MCF 10A (cell line): ENCODE measurements around the gene KIF3A. TPM values are rescaled to one million over a fixed set of nuclear protein-coding genes. Genes with fewer than 3 reads are reported as not detected.
A peak's percentile ranks its signal among the peaks of the same experiment; 100 is the strongest.

Experiments used
- BruUV-seq: library from RNA; stranded (reverse); fragments of 400-500 nt; replicated peaks from 2 replicates; lab custom pipeline; 2021; lab: Mats Ljungman, UMichigan
- CTCF ChIA-PET: fragments of 300-600 bp; sonication (Branson Sonifier 250); formaldehyde crosslinking; extraction: SDS; loops from one replicate; lab custom pipeline; 2021; ENCODE audit warnings: antibody characterized with exemption, inconsistent platforms; lab: Yijun Ruan, JAX
- POLR2A ChIA-PET: fragments of 300-600, 350-650 bp; sonication (Branson Sonifier 250); formaldehyde crosslinking; extraction: SDS; loops from one replicate; lab custom pipeline; 2020; ENCODE audit warnings: antibody characterized with exemption, inconsistent platforms; lab: Yijun Ruan, JAX
- DNase-seq: peaks from one replicate; pipeline ENCODE4 v3.0.0-alpha.2; 2018; ENCODE audit not compliant: unreplicated experiment
- H3K27ac Mint-ChIP-seq: one replicate; pipeline ENCODE4 v1.8.0; 2022; ENCODE audit warnings: mild to moderate bottlenecking, low read depth, mixed read lengths; ENCODE audit not compliant: unreplicated experiment
- H3K27me3 Mint-ChIP-seq: one replicate; pipeline ENCODE4 v1.8.0; 2022; ENCODE audit warnings: mixed read lengths; ENCODE audit not compliant: insufficient read depth, unreplicated experiment
- H3K36me3 Mint-ChIP-seq: one replicate; pipeline ENCODE4 v1.8.0; 2022; ENCODE audit warnings: mild to moderate bottlenecking, moderate library complexity, mixed read lengths; ENCODE audit not compliant: insufficient read depth, unreplicated experiment
- H3K4me1 Mint-ChIP-seq: one replicate; pipeline ENCODE4 v1.8.0; 2022; ENCODE audit warnings: mixed read lengths; ENCODE audit not compliant: insufficient read depth, unreplicated experiment
- H3K4me3 Mint-ChIP-seq: one replicate; pipeline ENCODE4 v1.8.0; 2022; ENCODE audit warnings: mild to moderate bottlenecking, moderate library complexity, mixed read lengths; ENCODE audit not compliant: unreplicated experiment
- H3K9me3 Mint-ChIP-seq: one replicate; pipeline ENCODE4 v1.8.0; 2022; ENCODE audit warnings: mixed read lengths; ENCODE audit not compliant: unreplicated experiment
- CTCF ChIP-seq: fragments of 200-600 bp; IDR thresholded peaks from one replicate; pipeline ENCODE4 v1.8.0; 2022; ENCODE audit warnings: antibody characterized with exemption, mild to moderate bottlenecking; ENCODE audit not compliant: unreplicated experiment
- intact Hi-C: fragments of 100-400 bp; cut with micrococcal nuclease; formaldehyde crosslinking; loops from 2 replicates; pipeline ENCODE4 v1.14.1; 2022
- total RNA-seq: library from RNA; stranded (reverse); gene quantifications from 2 replicates; pipeline ENCODE4 v1.2.3, GENCODE V29; 2022

The KIF3A gene
- total RNA-seq, 1 experiment from 2014 or later, result 23.9 TPM

- H3K36me3 Mint-ChIP-seq, result no peaks in the 10 kb centered on the region
- no TSS peak for BruUV-seq
- peaks cover 15% of the 10 kb centered on the region for H3K27me3 Mint-ChIP-seq
- no peak overlapping the region for H3K4me3 Mint-ChIP-seq
- no peaks in the 10 kb centered on the region for H3K9me3 Mint-ChIP-seq
- intact Hi-C loops, result no loop called here
- H3K27ac Mint-ChIP-seq, result no peak overlapping the region
- H3K4me1 Mint-ChIP-seq, result no peaks in the 10 kb centered on the region
- TF ChIP-seq CTCF, result no peak
- no peak for DNase-seq
- CTCF ChIA-PET, result interaction anchor here (1.4 kb wide), 1 partner anchor 9 kb away, joined by 7 read pairs; no protein-coding TSS in a partner anchor
- POLR2A ChIA-PET, result interaction anchor here (0.5 to 3.8 kb wide), 3 partner anchors 11 to 18 kb away, joined by 3 to 10 read pairs (median 5); partner anchors contain the start of gene KIF3A
Observed at GRCh38 chr5:132748522-132749000, 11.2 kb upstream of the KIF3A start.

GRCh38 chr5:132747616-132748440, 10.5 kb upstream of the KIF3A start:
- Mint-ChIP-seq H3K27ac (no peak overlapping the region), H3K4me1 (no peaks in the 10 kb centered on the region), H3K4me3 (no peak overlapping the region), H3K36me3 (no peaks in the 10 kb centered on the region), H3K27me3 (peaks cover 15% of the 10 kb centered on the region), H3K9me3 (no peaks in the 10 kb centered on the region)
- CTCF ChIA-PET, result interaction anchor here (0.7 to 1.4 kb wide), 3 partner anchors 10 to 160 kb away, joined by 3 to 5 read pairs (median 3); partner anchors contain the start of gene KIF3A
- intact Hi-C loops, result no loop called here
- DNase-seq, result no peak
- POLR2A ChIA-PET, result interaction anchor here (1.3 kb wide), 1 partner anchor 10 kb away, joined by 5 read pairs; the partner anchor contains the start of gene KIF3A
- no TSS peak for BruUV-seq
- TF ChIP-seq CTCF, result no peak

GRCh38 chr5:132746954-132747615, 9.7 kb upstream of the KIF3A start, which contains the start of gene CCNI2:
TSS of gene CCNI2 (plus strand) at chr5:132747426. CDS start at chr5:132747496, 70 bp downstream.
- Mint-ChIP-seq H3K4me3 (peak within 1 kb of the TSS; percentile 56), H3K27ac (no peak within 1 kb of the TSS), H3K27me3 (peaks cover 20% of the 10 kb centered on the region), H3K36me3 (no peaks in the 10 kb centered on the region), H3K9me3 (no peaks in the 10 kb centered on the region), H3K4me1 (no peaks in the 10 kb centered on the region)
- intact Hi-C loops, result no loop called here
- DNase-seq, result peak; percentile 49
- ChIA-PET POLR2A (interaction anchor here (0.8 to 1.3 kb wide), 3 partner anchors 10 to 119 kb away, joined by 5 to 7 read pairs (median 5); partner anchors contain the start of genes GDF9, KIF3A and UQCRQ), CTCF (interaction anchor here (1.0 to 1.4 kb wide), 4 partner anchors 10 to 119 kb away, joined by 3 to 5 read pairs (median 4); partner anchors contain the start of genes GDF9, KIF3A and UQCRQ)
- no TSS peak for BruUV-seq
- TF ChIP-seq CTCF, result peak; percentile 33
